T1000 (cell line): ENCODE measurements around the gene AIF1.
"Not testable (repeated sequence)": the region's sequence is repeated elsewhere in the genome, so short reads cannot be mapped to it uniquely, and the experiment has no call there.

Experiments used
- DNase-seq: peaks from one replicate; lab custom pipeline; 2025; ENCODE audit warnings: mixed read lengths; lab: John Stamatoyannopoulos, UW

AIF1 gene

DNA sequence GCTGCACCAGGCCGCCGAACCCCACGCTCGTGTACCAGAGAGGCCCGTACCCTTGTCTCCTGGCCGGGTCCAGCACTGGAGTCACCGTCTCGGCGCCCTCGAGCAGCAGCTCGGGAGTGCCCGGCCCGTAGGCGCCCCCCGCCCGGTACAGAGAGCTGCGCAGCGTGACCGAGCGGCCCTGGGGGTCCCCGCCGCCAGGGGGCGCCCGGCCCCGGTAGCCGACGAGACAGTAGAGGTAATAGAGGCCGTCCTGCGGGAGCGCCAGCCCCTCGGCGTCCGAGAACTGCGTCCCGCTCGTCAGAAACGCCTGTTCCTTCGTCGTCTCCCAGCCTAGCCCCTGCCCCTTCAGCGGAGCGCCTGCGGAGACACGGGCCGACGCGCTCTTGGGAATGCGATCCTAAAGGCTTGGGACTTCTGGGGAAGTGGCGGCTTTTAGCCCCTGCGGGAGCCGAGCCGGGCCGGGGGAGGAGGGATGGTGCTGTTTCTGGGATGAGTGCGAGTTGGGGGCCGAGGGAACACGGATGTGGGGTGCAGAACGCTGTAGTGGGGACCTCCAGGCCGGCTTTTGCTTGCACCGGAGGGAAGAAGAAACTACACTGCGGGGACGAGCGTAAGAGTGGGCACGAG is 34.1 kb upstream of the AIF1 start:
- DNase-seq: peak; percentile 69

DNA sequence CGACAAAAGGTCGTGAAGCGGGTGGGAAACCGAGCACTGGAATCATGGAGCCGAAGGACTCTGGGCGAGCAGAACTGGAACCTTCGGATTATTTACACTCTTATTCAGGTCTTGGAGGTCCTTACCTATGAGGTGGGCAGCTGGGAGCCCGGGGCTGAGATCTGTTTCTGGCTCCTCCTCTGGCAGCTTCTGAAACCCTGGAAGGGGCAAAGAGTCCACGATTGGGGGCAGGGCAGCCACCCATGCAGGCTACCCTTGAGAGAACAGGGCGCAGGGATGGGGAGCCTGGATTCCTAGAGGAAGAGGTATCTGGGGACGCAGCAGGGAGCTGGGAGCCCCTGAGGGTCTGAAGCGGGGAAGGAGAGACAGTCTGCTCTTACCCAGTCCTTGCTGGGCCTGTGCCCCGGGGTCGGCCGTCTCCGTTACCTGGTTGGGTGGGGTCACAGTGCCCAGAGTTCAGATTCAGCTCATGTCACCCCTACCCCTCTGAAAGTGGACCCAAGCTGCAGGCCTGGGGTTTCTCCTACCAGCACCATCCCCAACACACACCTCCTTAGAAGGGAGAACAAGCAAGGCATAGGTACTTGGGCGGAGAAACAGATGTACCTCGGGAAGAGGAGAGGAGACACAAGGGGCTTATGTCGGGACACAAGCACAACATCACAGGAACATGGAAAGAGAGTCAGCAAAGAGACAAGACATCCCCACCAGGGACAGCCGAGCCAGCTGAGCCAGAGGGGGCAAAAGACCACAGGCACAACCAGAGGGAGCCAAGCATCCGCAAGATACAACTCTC is 33.4 kb upstream of the AIF1 start:
- DNase-seq: no peak

DNA sequence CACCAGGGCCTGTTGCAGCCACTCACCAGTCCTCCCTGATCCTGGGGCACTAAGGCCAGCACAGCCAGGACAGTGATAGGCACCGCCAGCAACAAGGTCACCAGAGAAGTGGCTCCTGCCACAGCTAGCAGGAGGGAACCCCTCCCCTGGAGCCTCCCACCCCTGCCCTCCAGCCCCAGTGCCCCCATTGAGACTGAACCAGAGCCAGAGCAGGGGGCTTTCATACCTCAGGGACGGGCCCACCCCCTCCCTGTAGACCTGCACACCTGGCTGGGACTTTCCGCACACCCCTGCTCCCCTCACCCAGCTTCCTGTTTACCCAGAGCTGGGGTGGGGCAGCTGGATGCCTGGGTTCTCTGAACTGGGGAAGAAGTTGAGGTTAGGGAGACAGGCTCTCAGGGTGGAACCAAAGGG is 32.8 kb upstream of the AIF1 start, which contains the start of gene LTB:
Gene LTB, minus strand, starts transcription at position 195 of the 414 bp plus-strand sequence. Its CDS starts 7 bp downstream, at position 188.
- DNase-seq: no peak

DNA sequence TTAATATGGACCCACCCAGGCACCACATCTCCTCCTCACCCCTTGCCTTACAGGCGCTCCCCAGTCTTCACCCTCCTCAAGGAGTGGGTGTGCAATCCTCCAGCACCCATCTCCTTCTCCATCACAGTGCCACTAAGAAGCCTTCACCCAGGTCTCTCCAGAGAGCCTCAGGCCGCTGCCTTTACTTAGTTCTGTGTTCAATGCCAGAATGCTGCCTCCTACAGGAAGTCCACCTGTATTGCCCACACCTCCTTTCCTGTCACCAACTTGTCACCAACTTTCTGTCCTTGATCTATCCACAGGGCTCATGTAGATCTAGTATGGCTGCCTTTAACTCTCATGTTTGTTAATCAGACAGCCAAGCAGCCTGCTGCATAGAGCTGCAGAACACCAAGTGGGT is 29.5 kb upstream of the AIF1 start:
- DNase-seq: no peak

DNA sequence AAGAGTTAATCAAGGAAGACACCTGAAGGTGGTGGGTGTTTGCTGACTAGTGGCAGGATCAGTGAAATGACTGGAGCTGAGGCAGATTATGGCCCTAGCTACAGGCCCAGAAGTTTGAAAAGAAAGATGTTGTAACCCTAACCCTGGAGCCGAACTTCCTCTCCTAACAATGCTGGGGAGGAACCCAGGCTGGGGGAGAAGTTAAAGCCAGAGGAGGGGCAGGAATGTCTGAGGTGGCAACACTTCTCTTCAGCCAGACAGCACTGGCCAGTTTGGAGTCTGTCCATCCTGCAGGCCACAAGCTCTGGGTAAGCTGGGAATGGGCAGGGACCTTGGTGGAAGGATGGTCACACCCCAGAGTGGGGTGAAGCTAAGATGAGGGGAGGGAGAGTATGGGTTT is 29.0 kb upstream of the AIF1 start, which contains the start of gene LST1:
Gene LST1, plus strand, starts transcription at position 270 of the 400 bp plus-strand sequence. CDS start 1,023 bp downstream, outside the sequence.
- no peak for DNase-seq

DNA sequence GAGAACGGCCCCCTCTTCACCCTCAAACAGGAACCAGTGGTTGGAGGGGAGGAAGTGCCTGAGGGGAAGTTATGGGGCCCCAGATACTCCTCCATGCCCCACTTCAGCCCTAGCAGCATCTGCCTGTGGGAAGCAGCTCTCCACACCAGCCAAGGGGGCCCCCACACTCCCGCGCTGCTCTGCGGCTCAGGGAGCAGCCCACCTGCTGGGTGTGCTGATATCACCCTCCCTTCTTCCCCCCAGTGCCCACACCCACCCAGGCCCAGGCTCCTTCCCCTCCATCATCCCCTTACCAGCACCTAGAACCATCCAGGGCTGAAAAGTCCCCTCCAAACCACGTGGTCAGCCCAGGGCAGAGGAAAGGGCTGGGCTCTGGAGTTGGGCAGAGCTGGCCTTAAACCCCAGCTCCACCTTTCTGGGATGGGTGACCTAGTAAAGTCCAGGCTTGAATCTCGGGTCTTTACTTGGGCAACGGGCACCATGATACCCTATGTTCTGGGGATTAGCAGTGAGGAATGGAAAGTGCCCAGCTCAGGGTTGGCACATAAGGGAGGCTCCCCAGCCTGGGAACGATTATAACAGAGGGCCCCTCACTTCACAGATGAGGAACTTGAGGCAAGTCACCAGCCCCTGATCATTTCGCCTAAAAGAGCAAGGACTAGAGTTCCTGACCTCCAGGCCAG is 28.3 kb upstream of the AIF1 start:
- DNase-seq: no peak

DNA sequence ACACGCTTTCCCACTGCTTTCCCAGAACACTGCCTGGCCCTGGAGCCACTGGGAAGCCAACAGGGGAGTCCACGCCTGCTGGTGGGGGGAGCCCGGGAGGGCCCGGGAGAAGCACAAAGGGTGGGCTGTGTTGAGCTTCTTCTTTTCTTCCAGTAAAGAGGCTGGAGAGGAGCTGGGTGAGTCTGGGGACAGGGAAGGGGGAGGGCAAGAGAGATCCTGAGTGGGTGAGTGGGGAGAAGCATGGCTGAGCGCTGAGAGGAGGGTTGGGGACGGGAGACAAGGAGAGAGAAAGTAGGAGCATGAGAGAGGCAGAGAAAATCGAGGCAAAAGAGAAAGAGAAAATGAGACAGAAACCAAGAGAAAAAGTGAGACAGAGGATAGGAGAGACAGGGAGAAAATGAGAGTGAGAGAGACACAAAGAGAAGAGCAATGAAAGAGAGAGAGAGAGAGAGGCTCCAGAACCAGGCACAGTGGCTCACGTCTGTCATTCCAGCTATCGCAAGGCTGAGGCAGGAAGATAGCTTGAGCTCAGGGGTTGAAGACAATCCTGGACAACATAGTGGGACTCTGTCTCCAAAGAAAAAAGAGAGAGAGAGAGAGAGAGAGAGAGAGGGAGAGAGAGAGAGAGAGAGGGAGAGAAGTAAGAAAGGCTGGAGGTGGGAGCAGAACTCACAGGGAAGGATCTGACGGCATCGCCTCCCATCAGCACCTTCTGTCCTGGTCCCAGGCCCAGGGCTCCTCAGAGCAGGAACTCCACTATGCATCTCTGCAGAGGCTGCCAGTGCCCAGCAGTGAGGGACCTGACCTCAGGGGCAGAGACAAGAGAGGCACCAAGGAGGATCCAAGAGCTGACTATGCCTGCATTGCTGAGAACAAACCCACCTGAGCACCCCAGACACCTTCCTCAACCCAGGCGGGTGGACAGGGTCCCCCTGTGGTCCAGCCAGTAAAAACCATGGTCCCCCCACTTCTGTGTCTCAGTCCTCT is 26.9 kb upstream of the AIF1 start:
- DNase-seq: no peak

DNA sequence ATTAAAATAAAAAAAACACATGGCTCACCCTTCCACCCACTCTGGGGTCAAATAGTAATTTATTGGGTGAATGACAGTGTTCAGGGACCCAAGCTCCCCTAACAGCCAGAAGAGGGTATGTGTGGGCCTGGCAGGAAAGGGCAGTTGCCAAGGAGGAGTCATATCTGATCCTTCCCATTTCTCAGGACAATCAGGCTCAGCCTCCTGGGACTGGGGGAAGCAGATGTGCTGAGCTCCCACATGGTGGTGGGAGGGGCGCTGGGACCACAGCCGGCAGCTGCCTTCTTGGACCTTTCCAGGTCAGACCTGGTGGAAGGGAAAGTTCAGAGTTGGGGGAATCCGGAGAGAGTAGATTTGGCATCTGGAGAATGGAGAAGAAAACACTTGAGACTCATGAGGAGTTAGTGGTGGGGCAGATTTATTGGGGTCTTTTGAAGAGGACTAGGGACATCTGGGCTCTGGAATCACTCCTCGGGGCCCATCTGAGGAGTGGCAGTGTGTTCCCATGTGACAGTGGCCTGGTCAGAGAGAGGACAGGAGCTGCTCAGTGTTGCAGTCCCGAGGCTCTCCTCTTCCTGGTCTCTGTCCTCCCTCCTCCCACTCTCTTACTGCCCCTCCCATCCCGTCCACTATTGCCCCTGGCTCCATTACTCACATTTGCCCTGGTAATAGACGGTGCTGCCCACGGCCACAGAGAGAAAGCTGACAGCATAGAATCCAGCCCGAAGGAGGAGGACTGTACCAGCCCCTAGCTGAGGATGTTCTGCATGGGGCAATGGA is 26.0 kb upstream of the AIF1 start:
- no peak for DNase-seq

DNA sequence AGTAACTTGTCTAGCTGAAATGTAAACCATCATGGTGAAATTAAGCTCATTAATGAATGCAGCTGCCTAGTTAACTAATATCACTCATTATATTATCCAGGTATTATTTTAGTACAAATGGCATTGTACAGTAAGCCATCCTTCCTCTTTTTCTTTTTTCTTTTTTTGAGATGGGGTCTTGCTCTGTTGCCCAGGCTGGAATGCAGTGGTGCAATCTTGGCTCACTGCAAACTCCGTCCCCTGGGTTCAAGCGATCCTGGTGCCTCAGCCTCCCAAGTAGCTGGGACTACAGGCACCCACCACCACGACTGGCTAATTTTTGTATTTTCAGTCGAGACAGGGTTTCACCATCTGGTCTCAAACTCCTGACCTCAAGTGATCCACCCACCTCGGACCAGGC is 24.3 kb upstream of the AIF1 start:
- DNase-seq: not testable (repeated sequence)

DNA sequence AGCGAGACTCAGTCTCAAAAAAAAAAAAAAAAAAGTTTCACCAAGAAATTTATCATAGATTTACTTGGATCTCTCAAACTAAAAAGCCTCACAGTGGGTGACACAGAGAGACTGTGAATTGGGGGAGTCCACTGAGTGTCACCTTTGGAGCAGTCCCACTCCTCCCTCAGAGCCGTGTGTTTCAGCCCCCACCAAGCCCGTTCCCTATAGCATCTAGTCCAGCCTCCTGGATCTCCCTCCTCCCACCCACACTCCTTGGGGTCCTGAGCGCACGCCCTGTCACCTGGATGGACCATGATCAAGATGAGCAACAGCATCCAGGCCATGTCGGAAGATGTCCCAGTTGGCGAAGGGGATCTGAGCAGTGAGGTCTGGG is 22.6 kb upstream of the AIF1 start:
- no peak for DNase-seq

DNA sequence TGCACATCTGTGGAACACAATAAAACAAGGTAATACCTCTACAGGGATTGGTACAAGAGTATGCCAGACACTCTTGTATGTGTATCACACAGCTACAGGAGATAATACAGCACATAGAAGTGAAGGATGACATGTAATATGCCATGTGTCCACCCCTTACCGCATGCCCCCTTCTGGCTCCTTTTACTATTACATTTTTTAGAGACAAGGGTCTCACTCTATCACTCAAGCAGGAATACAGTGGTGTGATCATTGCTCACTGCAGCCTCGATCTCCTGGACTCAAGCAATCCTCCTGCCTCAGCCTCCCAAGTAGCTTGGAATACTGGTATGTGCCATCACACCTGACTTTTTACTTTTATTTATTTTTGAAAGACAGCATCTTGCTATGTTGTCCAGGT is 18.0 kb upstream of the AIF1 start:
- DNase-seq: no peak

DNA sequence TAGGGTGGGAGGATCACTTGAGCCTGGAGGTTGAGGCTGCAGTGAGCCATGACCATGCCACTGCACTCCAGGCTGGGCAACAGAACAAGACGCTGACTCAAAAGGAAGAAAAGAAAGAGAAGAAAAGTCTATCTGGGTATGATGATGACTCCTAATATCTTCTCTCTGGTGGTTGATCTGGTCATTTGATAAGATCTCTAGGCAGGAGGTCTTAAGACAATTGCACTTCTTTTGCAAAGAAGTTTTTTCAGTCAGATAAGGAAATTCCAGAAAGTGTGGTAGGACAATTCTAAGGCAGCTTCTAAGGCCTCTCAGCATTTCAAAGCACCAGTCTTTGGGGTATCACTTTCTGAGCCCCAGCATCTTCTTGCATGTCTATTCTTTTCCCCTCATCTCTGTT is 7.7 kb upstream of the AIF1 start:
- no peak for DNase-seq

DNA sequence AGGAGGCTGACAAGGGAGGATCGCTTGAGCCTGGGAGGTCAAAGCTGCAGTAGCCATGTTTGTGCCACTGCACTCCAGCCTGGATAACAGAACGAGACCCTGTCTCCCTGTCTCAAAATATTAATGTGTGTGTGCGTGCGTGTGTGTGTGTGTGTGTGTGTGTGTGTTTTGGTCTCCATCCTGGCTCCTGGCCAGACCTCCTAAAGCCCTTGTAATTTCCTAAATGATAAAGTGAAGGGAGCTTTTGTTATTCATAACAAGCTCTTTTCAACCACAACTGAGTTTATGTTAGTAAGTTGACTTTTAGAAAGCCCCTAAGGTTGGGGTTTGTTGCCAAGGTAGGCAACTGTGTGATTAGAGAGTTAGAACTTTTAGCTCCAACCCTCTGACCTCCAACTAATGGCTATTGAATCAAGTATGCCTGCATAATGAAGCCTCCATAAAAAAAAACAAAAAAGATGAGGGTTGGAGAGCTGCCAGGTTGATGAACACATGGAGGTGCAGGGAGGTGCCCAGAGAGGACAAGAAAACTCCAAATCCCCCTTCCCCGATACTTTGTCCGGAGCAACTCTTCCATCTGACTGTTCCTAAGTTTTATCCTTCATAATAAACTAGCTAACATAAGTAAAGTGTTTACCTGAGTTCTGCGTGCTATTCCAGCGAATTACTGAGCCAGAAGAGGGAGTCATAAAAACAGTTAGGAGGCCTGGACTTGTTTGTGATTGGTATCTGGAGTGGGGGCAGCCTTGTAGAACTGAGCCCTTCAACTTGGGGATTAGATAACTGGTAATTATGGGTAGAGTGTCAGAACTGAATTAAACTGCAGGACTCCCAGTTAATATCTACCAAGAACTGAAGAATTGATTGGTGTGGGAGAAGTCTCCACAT is 5.3 kb upstream of the AIF1 start:
- DNase-seq: no peak

DNA sequence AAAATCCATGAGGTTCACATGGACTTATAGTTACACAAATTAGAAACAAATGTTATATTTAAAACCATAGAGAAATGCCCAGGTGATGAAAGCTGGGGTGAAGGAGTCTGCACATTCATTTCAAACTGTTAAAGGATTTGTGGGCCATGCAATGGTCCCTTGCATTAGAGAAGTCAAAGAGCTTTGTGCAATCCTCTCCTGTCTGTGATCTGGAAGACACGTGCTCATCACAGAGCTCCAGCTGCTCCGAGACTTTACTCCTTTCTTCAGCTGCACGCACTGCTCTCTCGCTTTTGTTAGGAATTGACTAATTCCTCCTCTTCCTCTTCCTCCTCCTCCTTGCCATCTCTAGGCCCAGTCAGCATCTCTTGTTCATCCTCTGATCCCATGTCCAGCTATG is 4.1 kb upstream of the AIF1 start:
- DNase-seq: no peak

DNA sequence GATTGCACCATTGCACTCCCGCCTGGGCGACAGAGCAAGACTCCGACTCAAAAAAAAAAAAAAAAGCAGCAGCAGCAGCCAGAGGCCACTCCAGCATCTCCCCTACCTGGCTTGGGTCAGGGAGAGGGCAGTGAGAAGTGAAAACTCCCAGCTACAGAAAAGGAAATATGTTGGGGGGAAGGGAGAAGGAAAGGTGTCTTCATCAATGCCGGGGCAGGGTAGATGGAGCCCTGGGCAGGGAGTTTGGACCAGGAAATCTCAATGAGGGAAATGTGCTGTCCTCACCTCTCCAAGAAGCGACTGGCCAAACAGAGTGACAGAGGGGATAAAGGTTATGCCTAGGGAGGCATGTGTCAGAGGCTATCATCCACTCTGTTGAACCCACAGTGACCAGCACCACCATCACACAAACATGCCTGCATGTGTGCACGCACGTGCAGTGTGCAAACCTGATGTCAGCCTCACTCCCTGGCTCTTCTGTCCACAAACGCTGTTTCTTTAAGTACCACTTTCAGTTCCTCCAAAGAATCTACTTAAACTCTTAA is 887 bp upstream of the AIF1 start:
- no peak for DNase-seq

DNA sequence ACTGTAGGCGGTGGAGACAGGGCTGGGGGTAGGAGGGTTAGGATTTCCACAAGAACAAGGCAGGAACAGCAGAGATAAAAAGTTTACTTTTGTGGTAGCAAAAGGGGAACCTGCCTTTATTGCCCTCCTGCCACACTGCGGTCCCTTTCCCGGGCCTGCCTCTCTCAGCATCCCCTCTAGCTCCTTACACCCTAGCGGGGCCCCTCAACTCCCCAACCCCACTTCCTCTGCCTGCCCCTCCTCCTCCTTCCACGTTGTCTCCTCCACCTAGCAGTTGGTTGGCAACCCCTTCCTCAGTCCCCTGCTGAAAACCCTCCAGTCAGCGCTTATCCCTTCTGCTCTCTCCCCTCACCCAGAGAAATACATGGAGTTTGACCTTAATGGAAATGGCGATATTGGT is 714 bp downstream of the AIF1 start:
- DNase-seq: no peak

DNA sequence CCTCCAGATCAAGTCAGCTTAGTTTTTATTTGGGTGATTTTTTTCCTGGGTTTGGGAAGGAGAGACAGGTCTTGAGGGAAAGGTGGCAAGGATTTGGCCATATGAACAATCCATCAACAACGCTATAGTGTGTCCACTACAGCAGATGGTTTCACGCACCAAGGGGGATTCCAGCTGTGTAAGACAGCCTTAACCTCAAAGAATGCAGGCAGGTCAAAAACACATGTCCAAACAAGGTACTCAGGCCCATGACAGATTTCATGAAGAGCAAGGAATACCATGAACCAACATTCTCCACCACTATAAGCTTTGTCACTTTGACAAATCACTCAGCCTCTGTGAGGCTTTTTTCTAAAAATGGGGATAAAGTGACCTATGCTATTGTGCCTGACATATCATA is 2.0 kb downstream of the AIF1 start:
- no peak for DNase-seq

DNA sequence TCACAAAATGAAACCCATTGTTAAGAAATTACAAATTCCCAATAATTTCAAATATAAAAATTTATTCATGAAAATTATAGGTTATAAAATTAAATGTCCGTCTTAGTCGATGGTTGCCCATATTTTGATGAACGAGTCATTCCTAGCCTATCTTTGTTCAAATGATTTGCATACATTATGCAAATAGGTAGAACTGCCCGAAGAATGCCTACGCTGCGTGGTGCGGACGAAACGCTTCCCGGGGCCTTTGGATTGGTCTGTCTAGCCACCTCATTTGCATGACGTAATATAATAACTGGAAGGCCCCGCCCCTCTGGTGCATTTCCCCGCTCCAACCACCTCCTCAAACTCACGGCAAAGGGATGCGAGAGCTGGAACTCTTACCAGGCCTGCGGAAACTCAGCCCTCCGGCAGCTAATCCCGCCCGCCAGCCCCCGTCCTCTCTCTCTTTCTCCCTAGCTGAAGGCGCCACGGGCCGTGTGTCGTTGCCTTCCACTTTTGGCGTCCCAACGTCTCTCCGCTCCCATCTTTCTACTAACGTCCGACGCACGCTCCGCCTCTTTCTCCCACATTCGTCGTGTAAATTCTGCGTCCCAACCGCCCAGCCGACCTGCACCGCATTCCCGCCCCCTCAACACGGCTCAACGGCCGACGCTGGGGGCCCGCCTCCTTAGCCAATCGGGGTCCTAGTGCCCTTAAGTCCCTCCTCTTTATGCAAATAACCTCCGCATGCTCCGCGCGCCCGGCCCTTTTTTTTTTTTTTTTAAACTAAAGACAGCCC is 5.0 kb downstream of the AIF1 start:
- peak; percentile 97 for DNase-seq
